ENCODE measurements around the gene MEGF9.
"Not testable (repeated sequence)": the region's sequence is repeated elsewhere in the genome, so short reads cannot be mapped to it uniquely, and the experiment has no call there.

- not testable (repeated sequence) for TF ChIP-seq CTCF (conservative IDR thresholded peaks at IDR 0.05; ENCODE audit: low read length); EZH2phosphoT487 (IDR thresholded peaks at IDR 0.05; ENCODE audit: borderline replicate concordance, low read depth, low read length)
Measured at GRCh38 chr9:120640874-120641273, 73.4 kb downstream of the MEGF9 start.

Data from OCI-LY7 (cell line).